NCI-H1417 treated with DMSO at 0.1 percent for 48 hours (cell line): ENCODE results near the gene PLIN1.

Source experiments
- DNase-seq: peaks from one replicate; lab custom pipeline; 2025; lab: John Stamatoyannopoulos, UW

PLIN1 gene

GRCh38 chr15:89625716-89626115 lies 53.5 kb downstream of the PLIN1 start:
- DNase-seq, result no peak

GRCh38 chr15:89623165-89623564 lies 56.0 kb downstream of the PLIN1 start:
- DNase-seq, result no peak

- no peak for DNase-seq
These were observed 57.6 kb downstream of the PLIN1 start for GRCh38 chr15:89621547-89621946.

- no peak for DNase-seq
These were observed 62.9 kb downstream of the PLIN1 start for GRCh38 chr15:89616228-89616627.

GRCh38 chr15:89615135-89615534 lies 64.0 kb downstream of the PLIN1 start:
- no peak for DNase-seq
